Gastrocnemius medialis (tissue), 4 donors: Measurements from ENCODE around the gene TCF23. TPM values are rescaled to one million over a fixed set of nuclear protein-coding genes. Genes with fewer than 3 reads are reported as not detected.
"Not testable (repeated sequence)": the region's sequence is repeated elsewhere in the genome, so short reads cannot be mapped to it uniquely, and the experiment has no call there.

ENCODE experiments used
- ATAC-seq, 2 donors: fragments of 150-250 bp; one replicate each; pipeline ENCODE4 v1.9.1; 2016
- DNase-seq, 2 donors: peaks; one replicate each; pipeline ENCODE4 v3.0.0-alpha.2; 2019
- H3K27ac ChIP-seq, 4 donors: fragments of 200-600 bp; sonication (generic); 1 replicate in 1 of 4; 2 replicates in 3 of 4; pipeline ENCODE4 v1.5.1; 2016 to 2018; ENCODE audit warnings: mild to moderate bottlenecking in 2 of 4, moderate library complexity in 1 of 4
- H3K27me3 ChIP-seq, 3 donors: fragments of 200-600 bp; sonication (generic) in 2 of 3; 1 replicate in 1 of 3; 2 replicates in 2 of 3; pipeline versions ENCODE4 v1.5.1 to v1.6.0; 2016 to 2019; ENCODE audit warnings: mild to moderate bottlenecking in 1 of 3, moderate library complexity in 1 of 3
- H3K36me3 ChIP-seq, 2 donors: fragments of 200-600 bp; sonication (generic) in 1 of 2; one replicate each; pipeline ENCODE4 v1.5.1; 2017 to 2018
- H3K4me1 ChIP-seq, 2 donors: fragments of 200-600 bp; sonication (generic) in 1 of 2; one replicate each; pipeline ENCODE4 v1.5.1; 2016 to 2017; ENCODE audit warnings: mild to moderate bottlenecking in 2 of 2
- H3K4me3 ChIP-seq, 4 donors: fragments of 200-600 bp; sonication (generic) in 3 of 4; 1 replicate in 1 of 4; 2 replicates in 3 of 4; pipeline ENCODE4 v1.5.1; 2016 to 2019; ENCODE audit warnings: mild to moderate bottlenecking in 2 of 4
- H3K9me3 ChIP-seq, 3 donors: fragments of 200-600 bp; sonication (generic) in 2 of 3; 1 replicate in 1 of 3; 2 replicates in 2 of 3; pipeline ENCODE4 v1.5.1; 2016 to 2019
- CTCF ChIP-seq, 5 experiments: fragments of 450-650 bp in 3 of 5; fragments of 200-600 bp in 2 of 5; sonication (generic) in 2 of 5; IDR thresholded peaks in 4 of 5; conservative IDR thresholded peaks in 1 of 5; 1 replicate in 4 of 5; 2 replicates in 1 of 5; pipeline ENCODE4 v1.5.1; 2016 to 2019; ENCODE audit warnings: antibody characterized with exemption in 5 of 5, mild to moderate bottlenecking in 3 of 5, moderate library complexity in 3 of 5
- POLR2A ChIP-seq, 2 donors: fragments of 450-650 bp; IDR thresholded peaks; one replicate each; pipeline ENCODE4 v1.6.1; 2017; ENCODE audit warnings: antibody characterized with exemption in 2 of 2, mild to moderate bottlenecking in 2 of 2, moderate library complexity in 2 of 2
- in situ Hi-C, 4 donors: fragments of 200-750 bp; cut with MboI; loops; one replicate each; pipeline versions ENCODE4 v1.15.0 to v1.8.0; 2017; ENCODE audit warnings: low sequenced_read_pairs in 4 of 4
- intact Hi-C: fragments of 100-400 bp; cut with DNase I; formaldehyde crosslinking; loops from one replicate; pipeline ENCODE4 v1.15.1; 2023; ENCODE audit warnings: low total_unique reads
- total RNA-seq, 4 donors: library from RNA; depleted of rRNA; stranded (reverse); fragments of >200 nt; gene quantifications; one replicate each; pipeline versions ENCODE4 v1.1.0 to v1.2.3, GENCODE V29; 2016

TCF23 gene
- total RNA-seq, 4 donors from 2014 or later = 0.20 TPM; not detected in 3

- no peak for ATAC-seq
- in situ Hi-C loops = loop anchor here in 2 of 4 donors (10.0 to 25.0 kb wide), 2 partner anchors 82 to 224 kb away; partner anchors contain the start of gene MAPRE3 (in 1 of the 2)
- DNase-seq = no peak
- Histone ChIP-seq H3K4me1 (peaks cover 29 to 41% of the 10 kb centered on the region in 2 donors), H3K27ac (peak overlapping the region; percentile 73 to 93 (median 82)), H3K27me3 (no peaks in the 10 kb centered on the region), H3K4me3 (no peak overlapping the region), H3K36me3 (no peaks in the 10 kb centered on the region), H3K9me3 (no peaks in the 10 kb centered on the region)
- intact Hi-C loops = no loop called here
- TF ChIP-seq CTCF (IDR thresholded peaks at IDR 0.05 in 4 of 5, conservative IDR thresholded peaks at IDR 0.05 in 1 of 5) = no peak
- TF ChIP-seq POLR2A (IDR thresholded peaks at IDR 0.05) = no peak
These were observed 38.0 kb downstream of the TCF23 start for GRCh38 chr2:27186613-27187345.

DNA sequence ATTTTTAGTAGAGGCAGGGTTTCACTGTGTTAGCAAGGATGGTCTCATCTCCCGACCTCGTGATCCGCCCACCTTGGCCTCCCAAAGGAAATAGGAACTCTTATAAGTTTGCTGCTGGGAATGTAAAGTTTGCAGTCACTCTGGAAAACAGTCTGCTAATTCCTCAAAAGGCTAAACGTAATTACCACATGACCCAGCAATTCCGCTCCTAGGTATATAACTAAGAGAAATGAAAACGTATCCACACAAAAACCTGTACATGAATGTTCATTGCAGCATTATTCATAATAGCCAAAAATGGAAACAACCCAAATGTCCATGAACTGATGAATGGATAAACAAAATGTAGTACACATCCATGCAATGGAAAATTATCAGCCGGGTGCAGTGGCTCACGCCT lies 41.2 kb downstream of the TCF23 start:
- H3K27me3 ChIP-seq = no peaks in the 10 kb centered on the region
- ATAC-seq = no peak
- H3K9me3 ChIP-seq = no peaks in the 10 kb centered on the region
- intact Hi-C loops (no loop called here), in situ Hi-C loops (loop anchor here in 3 of 4 donors (5.0 to 25.0 kb wide), 3 partner anchors 85 to 228 kb away; partner anchors contain the start of gene MAPRE3 (in 1 of the 3))
- no peak overlapping the region for H3K4me3 ChIP-seq
- DNase-seq = no peak
- H3K4me1 ChIP-seq = peaks cover 13 to 27% of the 10 kb centered on the region in 2 donors
- no peaks in the 10 kb centered on the region for H3K36me3 ChIP-seq
- TF ChIP-seq CTCF (IDR thresholded peaks at IDR 0.05 in 4 of 5, conservative IDR thresholded peaks at IDR 0.05 in 1 of 5) (no peak), POLR2A (IDR thresholded peaks at IDR 0.05) (no peak)
- no peak overlapping the region for H3K27ac ChIP-seq

- DNase-seq (peak in 1 of 2 donors; percentile 36), ATAC-seq (peak; percentile 80 to 82)
- H3K36me3 ChIP-seq = no peaks in the 10 kb centered on the region
- TF ChIP-seq POLR2A (IDR thresholded peaks at IDR 0.05) (no peak), CTCF (IDR thresholded peaks at IDR 0.05 in 4 of 5, conservative IDR thresholded peaks at IDR 0.05 in 1 of 5) (peak; percentile 43 to 74 (median 66))
- H3K4me3 ChIP-seq = no peak overlapping the region
- in situ Hi-C loops (loop anchor here in 2 of 4 donors (5.0 to 25.0 kb wide), 3 partner anchors 86 to 229 kb away; partner anchors contain the start of gene MAPRE3 (in 1 of the 2)), intact Hi-C loops (loop anchor here (1.0 kb wide), 2 partner anchors 21 to 93 kb away; no protein-coding TSS in a partner anchor)
- H3K9me3 ChIP-seq = no peaks in the 10 kb centered on the region
- H3K27me3 ChIP-seq = no peaks in the 10 kb centered on the region
- no peak overlapping the region for H3K27ac ChIP-seq
- peaks cover under 1 to 15% of the 10 kb centered on the region in 2 donors for H3K4me1 ChIP-seq
These were observed 42.4 kb downstream of the TCF23 start for GRCh38 chr2:27191070-27191829.

GRCh38 chr2:27194538-27195354 lies 45.9 kb downstream of the TCF23 start:
- H3K27ac ChIP-seq = no peak overlapping the region

DNA sequence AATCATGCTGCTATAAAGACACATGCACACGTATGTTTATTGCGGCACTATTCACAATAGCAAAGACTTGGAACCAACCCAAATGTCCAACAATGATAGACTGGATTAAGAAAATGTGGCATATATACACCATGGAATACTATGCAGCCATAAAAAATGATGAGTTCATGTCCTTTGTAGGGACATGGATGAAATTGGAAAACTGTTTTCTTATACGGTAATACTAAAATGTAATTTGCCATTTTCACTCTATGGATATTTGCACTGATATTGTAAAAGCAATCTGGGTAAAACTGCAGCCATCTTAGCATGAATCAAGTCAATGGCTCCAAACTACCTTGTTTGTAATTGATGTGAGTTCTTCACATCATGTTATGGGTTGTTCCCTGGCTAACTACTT lies 47.0 kb downstream of the TCF23 start:
- intact Hi-C loops, H3K4me1 ChIP-seq, H3K4me3 ChIP-seq, H3K27ac ChIP-seq, DNase-seq, H3K27me3 ChIP-seq, H3K9me3 ChIP-seq, H3K36me3 ChIP-seq, ATAC-seq: not testable (repeated sequence)
- in situ Hi-C loops = loop anchor here in 2 of 4 donors (10.0 to 25.0 kb wide), 2 partner anchors 91 to 233 kb away; partner anchors contain the start of gene MAPRE3 (in 1 of the 2)

More at GRCh38 chr2:27194538-27195354, 45.9 kb downstream of the TCF23 start:
- intact Hi-C loops (no loop called here), in situ Hi-C loops (loop anchor here in 2 of 4 donors (5.0 to 25.0 kb wide), 3 partner anchors 90 to 232 kb away; partner anchors contain the start of gene MAPRE3 (in 1 of the 2))
- H3K36me3 ChIP-seq = no peaks in the 10 kb centered on the region
- no peak for DNase-seq
- no peak overlapping the region for H3K4me3 ChIP-seq
- TF ChIP-seq CTCF (IDR thresholded peaks at IDR 0.05 in 4 of 5, conservative IDR thresholded peaks at IDR 0.05 in 1 of 5) (no peak), POLR2A (IDR thresholded peaks at IDR 0.05) (no peak)
- H3K9me3 ChIP-seq = no peaks in the 10 kb centered on the region
- ATAC-seq = no peak
- H3K4me1 ChIP-seq = no peaks in the 10 kb centered on the region
- H3K27me3 ChIP-seq = no peaks in the 10 kb centered on the region

GRCh38 chr2:27198068-27198467 lies 49.3 kb downstream of the TCF23 start:
- in situ Hi-C loops = loop anchor here in 2 of 4 donors (10.0 to 25.0 kb wide), 2 partner anchors 93 to 236 kb away; partner anchors contain the start of gene MAPRE3 (in 1 of the 2)
- ATAC-seq, H3K4me3 ChIP-seq, H3K4me1 ChIP-seq, H3K9me3 ChIP-seq, DNase-seq, H3K27me3 ChIP-seq, H3K27ac ChIP-seq, intact Hi-C loops: not testable (repeated sequence)
- peaks cover 0 to 28% of the 10 kb centered on the region in 2 donors for H3K36me3 ChIP-seq
